IPS-NIHi7 (cell line): ENCODE data around the gene ARHGEF6.
A peak's percentile ranks its signal among the peaks of the same experiment; 100 is the strongest.

ENCODE experiments used
- DNase-seq: peaks from one replicate; pipeline ENCODE4 v3.0.0; 2012; ENCODE audit warnings: mixed read lengths; ENCODE audit errors: extremely low spot score

Gene ARHGEF6

DNA sequence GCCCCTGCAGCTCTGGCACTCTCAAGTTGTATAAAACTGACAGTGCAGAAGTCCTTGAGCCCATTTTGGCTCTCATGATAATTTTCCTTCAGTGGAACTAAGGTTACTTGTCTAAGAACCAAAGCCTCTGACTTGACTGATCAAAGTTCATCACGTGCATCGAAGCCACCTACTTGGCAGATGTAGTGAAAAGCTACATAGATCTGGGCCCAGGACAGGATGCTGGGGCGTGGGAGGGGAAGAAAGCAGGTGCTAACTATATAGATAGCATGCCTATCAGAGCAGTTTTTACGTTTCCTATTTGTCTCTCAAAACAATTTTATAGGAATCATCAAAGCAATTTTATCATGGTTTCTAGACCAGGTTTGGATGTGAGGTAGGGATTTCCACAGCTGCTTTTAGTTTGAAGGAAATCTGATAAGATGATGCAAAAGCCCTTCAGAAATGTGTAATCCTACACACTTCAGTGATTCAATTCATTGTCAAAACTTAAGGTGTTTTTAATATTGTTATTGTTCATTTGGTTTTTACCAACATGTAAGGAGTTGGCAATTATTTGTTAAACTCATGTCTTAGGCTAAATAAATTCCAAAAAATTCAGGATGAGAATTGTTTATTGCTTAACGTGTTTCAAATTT, 134.0 kb downstream of the ARHGEF6 start:
- no peak for DNase-seq

DNA sequence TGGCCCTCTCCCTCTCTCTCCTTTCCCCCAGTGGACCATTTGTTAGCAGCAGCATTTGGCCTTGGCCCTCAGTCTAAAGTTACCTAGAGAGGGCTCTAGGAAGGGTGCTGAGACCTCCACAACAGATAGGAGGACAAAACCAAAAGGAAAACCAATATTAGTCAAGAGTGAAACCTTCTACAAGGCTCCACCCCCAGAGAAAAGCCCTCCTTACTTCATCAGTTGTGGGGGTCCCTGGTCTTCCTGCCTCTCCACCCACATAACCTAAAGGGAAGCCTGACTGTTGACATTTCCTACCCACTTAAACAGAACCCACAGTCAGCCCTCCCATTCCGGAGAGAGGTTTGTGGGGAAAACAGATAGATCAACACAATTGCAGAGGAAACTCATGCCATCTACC, 137.5 kb downstream of the ARHGEF6 start:
- no peak for DNase-seq

DNA sequence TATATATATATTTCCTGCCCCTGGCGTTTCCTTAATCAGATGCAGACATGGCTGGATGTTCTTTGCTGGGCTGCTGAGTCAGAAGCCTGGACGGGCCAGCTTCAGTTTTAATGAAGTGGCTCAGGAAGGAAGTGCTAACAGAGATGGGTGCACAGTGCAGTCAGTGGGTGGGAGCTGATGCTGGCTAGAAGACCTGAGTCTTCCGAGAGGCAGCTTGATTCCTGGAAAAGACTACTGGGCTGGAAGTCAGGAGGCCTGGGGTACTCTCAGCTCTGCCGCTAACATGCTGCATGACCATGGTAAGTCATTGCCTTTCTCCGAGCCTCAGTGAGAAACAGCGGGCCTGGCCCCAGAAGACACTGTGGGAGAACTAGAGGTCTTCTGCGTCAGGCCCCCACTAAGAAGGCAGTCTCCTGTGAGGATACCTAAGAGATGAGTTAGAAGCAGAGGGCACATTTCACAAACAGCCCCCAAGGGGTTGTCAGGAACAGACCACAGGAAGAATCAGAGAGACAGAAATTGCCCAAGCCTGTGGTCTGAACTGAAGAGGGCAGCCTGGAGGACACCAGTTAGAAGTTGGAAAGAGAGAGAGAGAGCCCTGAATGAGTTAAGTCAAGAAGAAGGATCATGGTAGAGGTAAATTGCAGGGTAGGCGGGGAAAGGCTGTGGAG, 141.1 kb downstream of the ARHGEF6 start:
- DNase-seq = no peak

DNA sequence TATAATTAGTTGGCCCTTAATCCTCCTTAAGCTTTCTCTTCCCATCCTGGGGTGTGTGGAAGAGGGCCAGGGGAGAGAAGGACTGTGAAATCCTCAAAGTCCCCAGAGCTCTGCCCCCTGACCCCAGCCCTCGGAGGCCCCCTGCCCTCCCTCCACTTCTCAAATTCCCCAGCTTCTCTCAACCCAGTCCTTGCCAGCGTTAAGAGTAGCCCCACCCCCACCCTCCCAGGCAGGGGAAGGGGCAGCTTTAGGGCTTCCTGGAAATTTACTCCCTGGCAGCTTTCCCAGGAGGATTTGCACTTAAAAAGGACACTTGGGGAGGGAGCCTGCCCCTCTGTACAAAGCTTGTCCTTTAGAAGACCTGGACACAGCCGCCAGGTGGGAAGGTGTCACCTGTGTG, 144.6 kb downstream of the ARHGEF6 start:
- peak; percentile 72 for DNase-seq

DNA sequence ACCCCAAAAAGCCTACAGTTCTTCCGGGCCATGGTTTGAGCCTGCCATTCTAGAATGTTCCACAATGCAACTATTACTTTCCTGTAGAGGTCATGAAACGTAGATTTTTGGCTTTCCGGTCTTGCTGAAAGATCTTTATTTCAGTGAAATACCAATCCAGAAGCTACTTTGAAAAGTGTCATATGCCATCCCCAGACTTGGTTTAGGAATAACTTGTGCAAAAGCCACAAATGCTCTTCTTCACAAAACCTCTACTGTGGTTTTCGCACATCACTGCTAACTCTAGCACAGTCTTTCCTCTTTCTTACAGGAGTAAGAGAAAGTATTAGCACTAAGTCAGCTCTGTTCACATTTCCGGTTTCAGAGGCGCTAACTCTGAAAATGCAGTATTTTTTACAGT, 145.5 kb downstream of the ARHGEF6 start:
- DNase-seq = no peak

DNA sequence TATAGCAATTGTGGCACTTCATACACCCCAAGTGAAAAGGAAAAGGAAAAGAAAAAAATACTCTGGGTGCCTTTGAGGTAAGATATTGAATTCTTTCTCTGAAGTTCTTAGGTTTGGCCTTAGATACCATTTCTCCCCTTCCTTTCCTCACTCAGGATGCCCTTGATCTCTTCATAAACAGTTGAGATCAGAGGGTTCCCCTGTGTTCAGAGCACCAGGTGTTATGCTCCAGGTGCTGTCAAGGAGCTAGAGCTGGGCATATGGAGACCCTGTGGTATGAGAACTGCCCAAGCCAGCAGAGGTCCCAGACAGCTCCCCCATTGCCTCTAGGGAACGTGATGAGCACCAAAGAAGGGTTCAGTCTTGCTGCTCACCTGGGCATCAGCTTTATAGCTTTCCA, 149.9 kb downstream of the ARHGEF6 start:
- no peak for DNase-seq

DNA sequence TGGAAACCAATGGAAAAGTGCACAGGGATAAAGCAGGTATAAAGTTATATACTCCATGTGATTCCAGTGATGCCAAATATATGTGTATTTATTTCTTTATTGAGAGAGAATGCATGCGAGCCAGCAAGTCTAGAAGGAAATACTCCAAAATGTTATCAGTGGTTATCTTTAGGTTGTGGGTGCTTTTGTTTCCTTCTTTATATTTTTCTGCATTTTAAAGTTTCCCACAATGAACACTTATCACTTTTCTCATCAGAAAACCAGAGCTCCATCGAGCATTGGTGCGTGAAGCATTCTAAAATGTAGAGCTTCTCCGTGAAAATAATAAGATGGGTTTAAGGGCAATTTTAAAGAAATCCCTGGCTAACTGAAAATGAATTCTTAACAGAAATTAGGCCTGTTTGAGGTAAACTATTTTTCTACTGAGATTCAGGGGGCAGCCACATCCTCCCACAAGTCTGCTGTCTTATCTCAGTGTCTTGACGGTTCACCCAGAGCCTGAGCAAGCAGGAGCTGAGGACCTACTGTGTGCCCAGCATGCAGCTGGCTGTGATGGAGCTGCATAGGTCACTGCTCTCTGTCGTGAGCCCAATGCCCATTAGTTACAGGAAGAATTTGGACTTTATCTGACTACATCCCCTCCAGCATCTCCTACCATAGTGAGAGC, 151.5 kb downstream of the ARHGEF6 start:
- no peak for DNase-seq

DNA sequence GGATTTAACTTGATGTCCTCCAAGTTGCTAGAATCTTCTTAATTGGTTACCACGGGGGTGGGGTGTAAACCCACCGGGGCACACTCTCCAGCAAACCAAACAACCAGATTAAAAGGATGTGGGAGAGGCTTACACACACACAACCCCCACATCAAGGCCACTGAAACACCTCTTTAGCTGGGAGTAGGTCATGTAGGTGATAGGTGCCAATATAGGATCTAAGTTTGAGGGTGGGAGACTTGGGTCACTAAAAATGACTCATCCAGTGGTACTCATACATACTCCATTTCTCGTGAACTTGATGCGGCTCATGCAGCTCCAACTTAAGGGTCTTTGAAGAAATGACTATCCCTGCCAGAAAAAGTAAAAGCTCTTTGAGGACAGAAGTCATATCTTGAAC, 153.3 kb downstream of the ARHGEF6 start:
- DNase-seq = no peak

DNA sequence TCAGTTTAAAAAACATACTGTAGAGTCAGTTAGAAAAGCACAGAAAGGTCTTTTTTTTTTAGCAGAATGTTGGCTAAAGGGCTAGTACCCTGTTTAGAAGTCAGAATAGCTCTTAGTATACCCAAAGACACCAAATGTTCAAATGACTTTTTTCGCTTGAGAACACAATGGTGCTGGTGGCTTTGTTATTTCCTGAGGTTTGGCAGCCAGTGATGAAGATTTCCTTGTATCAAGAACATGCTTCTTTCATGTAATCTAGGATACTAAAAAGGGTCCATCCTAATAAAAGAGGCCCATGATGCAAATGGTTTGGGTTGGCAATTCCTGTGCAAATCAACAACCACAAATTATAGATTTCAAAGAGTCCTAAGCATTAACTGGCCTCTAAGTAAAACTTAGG, 153.8 kb downstream of the ARHGEF6 start:
- no peak for DNase-seq

DNA sequence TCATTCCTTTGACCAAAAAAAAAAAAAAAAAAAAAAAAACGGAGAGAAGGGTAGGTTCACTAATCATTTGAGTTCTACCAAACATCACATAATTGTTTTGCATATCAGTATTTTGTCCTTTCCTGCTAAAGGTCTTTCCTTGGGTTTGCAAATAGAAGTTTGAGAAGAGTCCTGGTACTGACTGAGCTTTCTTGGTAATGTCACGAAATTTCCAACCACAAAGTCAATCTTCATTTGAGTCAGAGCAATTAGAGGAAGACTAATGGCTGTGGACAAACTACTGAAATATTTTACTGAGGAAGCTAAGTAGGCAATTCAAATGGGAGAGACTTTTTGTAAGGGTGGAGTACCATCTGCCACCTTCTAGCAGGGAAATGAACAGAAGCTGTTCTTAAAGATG, 154.5 kb downstream of the ARHGEF6 start:
- no peak for DNase-seq

DNA sequence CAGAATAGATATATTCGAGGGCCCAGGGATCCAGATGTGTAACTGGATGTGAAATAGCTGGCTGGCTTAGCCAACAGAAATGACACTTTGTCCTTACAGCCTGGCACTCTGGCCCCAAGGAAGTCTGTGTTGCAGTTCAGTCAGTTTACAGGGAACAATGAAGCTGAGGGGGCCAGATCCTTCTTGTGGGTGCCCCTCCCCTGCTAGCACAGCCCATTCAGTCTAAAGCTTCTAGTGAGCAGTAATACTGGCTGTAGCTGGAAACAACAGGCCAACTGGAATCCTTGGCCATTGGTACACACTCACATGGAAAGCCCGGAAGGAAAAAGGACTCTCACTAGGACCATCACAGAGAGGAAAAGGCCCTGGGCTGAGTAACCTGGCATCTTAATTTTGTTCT, 155.5 kb downstream of the ARHGEF6 start:
- no peak for DNase-seq

DNA sequence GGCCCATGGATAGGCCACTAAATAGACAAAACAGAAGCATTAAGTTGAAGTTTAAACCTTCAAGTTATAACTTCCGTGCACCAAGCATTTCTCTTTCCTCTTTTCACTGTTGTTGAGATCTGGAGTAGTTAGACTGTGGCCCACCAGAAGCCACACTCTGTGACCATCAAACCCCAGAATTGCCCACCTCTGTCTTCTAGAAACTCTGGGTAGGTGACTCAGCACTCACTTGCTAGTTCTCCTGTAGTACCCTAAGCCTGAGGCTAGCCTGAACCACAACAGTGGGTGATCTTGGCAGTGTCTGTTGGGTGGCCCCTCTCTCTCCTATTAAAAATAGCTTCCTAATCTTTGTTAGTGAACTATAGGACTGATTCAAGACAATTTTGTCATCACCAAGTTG, 157.3 kb downstream of the ARHGEF6 start:
- no peak for DNase-seq

DNA sequence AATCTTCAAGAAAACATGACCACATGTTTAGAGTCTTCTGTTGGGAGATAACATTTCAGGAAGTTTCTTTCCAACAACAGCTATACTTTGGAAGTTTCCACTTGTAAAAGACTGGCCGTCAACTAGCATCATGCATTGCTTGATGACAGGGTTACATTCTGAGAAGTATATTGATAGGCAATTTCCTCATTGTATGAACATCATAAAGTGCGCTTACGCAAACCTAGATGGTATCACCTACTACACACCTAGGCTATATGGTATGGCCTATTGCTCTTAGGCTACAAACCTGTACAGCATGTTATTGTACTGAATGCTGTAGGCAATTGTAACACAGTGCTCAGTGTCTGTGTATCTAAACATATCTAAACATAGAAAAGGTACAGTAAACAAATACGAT, 158.2 kb downstream of the ARHGEF6 start:
- DNase-seq = no peak

DNA sequence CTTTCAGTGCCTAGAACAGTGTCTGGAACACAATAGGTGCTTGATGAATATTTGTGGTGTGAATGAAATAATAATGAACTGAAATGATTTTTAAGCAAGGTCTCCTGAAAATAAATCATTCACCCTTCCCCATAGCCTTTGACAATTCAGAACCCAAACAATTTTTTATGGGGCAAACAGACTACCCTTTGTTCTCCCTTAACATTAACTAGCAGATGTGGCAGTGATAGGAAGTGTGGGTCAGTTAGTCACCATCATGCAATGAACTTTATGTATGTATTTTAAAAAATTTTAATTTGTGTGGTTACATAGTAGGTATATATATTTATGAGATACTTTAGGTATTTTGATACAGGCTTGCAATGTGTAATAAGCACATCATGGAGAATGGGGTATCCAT, 160.0 kb downstream of the ARHGEF6 start:
- no peak for DNase-seq

DNA sequence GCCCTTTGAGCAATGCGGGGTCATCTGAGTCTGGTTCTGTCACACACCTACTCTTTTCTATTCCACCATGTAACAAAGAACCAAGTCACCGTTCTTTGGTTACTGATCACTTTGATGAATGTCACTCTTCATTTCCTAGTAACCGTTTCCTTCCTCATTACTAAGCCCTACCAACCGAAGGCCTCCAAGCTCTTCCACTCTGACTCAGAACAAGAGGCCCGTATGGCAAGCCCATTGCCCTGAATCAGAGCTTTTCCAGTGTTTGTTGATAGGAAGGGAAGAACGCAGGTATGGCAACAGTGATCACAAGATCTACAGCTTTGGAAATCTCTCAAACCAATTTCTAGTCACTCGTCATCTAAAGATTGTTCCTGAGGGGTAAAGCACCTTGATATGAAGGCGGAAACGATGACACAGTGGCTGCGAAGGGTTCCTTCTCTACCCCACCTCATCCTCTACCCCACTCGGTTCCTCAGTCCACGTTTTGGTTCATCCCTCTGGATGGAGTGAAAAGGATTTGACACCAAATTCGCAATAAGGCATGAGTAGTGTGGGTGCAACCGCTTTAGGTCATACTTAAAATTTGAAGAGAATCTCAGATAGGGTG, 160.7 kb downstream of the ARHGEF6 start:
- no peak for DNase-seq

DNA sequence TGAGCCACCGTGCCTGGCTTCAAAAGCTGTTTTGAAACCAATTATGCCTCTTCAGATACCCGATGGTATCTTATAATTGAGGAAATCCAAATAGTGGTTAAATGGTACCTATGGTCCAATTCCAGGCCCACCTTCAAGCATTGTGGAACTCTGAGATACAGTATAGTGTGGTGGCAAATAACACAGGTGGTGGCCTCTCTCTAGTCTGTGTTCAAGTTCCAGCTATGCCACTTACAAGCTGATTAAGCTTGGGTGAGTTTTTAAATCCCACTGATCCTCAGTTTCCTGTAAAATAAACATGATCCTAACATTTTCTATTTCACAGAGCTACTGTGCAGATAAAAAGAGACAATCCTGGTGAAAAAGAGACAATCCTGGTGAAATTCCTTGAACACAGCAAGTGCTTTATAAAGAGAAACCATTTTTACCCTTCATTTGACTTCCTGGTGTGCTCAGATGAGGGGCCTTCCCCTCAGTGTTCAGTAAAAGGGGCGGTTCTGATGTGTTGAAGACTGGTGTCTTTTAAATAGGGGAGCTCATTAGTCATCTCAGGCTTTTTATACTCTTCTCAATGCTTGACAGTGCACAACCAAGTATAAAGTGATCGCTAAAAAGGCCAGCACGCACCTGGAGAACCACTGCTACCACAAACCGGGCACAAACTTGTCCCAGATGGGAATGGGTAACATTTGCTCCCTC, 163.6 kb downstream of the ARHGEF6 start:
- DNase-seq = no peak
